ENCODE results near the gene INKA1. TPM values are rescaled to one million over a fixed set of nuclear protein-coding genes. Genes with fewer than 3 reads are reported as not detected.

The INKA1 gene
- total and polyA plus RNA-seq, 8 donors = 1.8 to 15.0 (median 3.9) TPM; not detected in 2

DNA sequence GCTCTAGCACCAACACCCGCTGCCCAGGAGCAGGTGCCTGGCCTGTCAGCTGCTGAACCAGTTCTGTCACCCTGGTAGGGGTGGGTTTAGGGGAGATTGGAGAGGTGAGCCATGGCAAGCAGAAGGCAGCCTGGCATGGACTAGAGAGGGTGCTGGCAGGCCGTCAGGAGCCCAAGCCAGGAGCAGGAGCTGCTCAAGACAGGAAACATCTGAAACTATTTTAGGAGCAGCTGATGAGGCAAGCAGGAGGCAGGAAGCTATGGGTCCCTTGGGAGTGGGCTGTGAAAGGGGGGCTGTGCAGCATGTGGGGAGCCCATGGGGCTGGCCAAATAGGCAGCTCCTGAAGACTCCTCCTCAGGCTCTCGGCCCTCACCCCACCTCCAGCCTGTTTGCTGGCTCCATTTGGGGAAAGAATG, 2.3 kb downstream of the INKA1 start:
- Histone ChIP-seq H3K9me3 (no peaks in the 10 kb centered on the region), H3K4me3 (peak overlapping the region in 2 of 4 donors; percentile 0 to 83), H3K27me3 (no peaks in the 10 kb centered on the region), H3K4me1 (peaks cover 40 to 66% (median 59%) of the 10 kb centered on the region in 4 donors), H3K36me3 (peaks cover 7 to 31% (median 21%) of the 10 kb centered on the region in 4 donors), H3K27ac (peak overlapping the region; percentile 69 to 94 (median 88))
- 28 to 55% (median 33%) methylated on average over 2 to 3 of the region's 3 CpGs for WGBS, 5 donors
- TF ChIP-seq, protein P1, sequence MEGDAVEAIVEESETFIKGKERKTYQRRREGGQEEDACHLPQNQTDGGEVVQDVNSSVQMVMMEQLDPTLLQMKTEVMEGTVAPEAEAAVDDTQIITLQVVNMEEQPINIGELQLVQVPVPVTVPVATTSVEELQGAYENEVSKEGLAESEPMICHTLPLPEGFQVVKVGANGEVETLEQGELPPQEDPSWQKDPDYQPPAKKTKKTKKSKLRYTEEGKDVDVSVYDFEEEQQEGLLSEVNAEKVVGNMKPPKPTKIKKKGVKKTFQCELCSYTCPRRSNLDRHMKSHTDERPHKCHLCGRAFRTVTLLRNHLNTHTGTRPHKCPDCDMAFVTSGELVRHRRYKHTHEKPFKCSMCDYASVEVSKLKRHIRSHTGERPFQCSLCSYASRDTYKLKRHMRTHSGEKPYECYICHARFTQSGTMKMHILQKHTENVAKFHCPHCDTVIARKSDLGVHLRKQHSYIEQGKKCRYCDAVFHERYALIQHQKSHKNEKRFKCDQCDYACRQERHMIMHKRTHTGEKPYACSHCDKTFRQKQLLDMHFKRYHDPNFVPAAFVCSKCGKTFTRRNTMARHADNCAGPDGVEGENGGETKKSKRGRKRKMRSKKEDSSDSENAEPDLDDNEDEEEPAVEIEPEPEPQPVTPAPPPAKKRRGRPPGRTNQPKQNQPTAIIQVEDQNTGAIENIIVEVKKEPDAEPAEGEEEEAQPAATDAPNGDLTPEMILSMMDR (IDR thresholded peaks at IDR 0.05) = no peak
- peak in 2 of 3 donors; percentile 37 to 45 for TF ChIP-seq POLR2AphosphoS5 (IDR thresholded peaks at IDR 0.05)
- no peak for TF ChIP-seq EP300 (IDR thresholded peaks at IDR 0.05)
- no peak for TF ChIP-seq POLR2A (IDR thresholded peaks at IDR 0.05)
- intact Hi-C loops (cut with DNase I; ENCODE audit: low total_unique reads) = no loop called here
- DNase-seq = peak; percentile 83 to 92

DNA sequence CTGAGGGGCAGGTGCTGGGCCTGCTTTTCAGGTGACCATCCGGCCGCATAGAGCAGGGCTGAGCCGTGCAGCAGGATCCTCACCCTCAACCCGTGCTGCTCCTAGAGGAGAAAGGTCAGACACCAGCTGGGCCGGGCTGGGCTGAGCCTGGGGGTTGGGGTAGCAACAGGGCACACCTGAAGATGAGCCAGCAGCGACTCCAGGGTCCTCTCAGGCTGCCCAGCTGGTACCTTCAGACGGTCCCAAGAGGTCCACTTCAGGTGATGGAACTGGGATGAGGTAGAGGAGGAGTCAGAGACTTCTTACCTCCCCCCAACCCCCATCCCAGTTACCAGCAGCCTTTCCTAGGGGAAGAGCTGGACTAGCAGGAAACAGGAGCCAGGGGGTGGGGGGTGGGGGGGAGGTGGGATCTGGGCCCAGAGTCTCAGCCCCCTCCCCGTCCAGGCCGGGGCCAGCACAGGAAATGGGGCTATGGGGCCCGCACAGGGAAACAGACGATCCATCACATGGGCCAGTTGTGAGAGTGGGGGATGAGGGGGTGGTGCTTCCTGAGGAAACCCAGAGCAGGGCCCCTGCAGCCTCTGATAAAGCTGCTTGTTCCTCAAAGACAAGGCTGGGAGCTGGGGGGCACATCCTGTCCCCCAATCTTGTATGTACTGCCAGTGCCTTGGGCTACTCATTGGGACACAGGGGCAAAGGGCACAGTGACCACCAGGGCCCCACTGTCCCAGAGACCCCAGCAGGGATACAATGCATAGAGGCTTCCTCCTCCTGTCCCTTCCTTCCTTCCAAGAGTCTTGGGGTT, 3.0 kb downstream of the INKA1 start:
- TF ChIP-seq, protein P1 (IDR thresholded peaks at IDR 0.05) = no peak
- TF ChIP-seq EP300 (IDR thresholded peaks at IDR 0.05) = no peak
- peak overlapping the region; percentile 69 to 94 (median 88) for H3K27ac ChIP-seq
- H3K4me1 ChIP-seq = peaks cover 40 to 67% (median 59%) of the 10 kb centered on the region in 4 donors
- intact Hi-C loops (cut with DNase I; ENCODE audit: low total_unique reads) = no loop called here
- peak overlapping the region in 2 of 4 donors; percentile 0 to 83 for H3K4me3 ChIP-seq
- no peaks in the 10 kb centered on the region for H3K27me3 ChIP-seq
- peak in 1 of 2 donors; percentile 93 for DNase-seq
- H3K9me3 ChIP-seq = no peaks in the 10 kb centered on the region
- H3K36me3 ChIP-seq = peaks cover 7 to 38% (median 28%) of the 10 kb centered on the region in 4 donors
- 42 to 60% (median 53%) methylated on average over 9 to 11 of the region's 11 CpGs for WGBS, 5 donors

DNA sequence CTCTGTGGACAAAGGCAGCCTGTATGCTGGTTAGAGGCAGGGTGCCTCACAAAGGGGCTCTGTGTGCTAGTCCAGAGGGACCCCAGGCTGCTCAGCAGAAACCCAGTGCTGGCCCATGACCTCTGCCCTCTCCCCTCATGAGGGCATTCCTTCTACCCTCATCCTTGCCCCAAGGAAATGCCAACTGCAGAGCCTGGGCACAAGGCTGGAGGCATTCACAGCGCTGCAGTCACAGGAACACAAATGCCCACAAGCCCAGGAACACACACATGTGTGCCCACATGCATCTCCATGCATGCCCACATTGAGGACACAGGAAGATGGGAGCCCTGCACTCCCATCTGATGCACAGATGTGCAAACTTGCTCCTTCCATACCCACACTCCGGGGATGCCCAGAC, 3.8 kb downstream of the INKA1 start:
- Histone ChIP-seq H3K27ac (peak overlapping the region in 4 of 5 donors; percentile 74 to 94 (median 89)), H3K36me3 (peaks cover 7 to 46% (median 36%) of the 10 kb centered on the region in 4 donors), H3K4me1 (peaks cover 40 to 71% (median 59%) of the 10 kb centered on the region in 4 donors), H3K27me3 (no peaks in the 10 kb centered on the region), H3K9me3 (no peaks in the 10 kb centered on the region), H3K4me3 (no peak overlapping the region)
- WGBS, 5 donors = 71 to 85% (median 80%) methylated on average over 1 to 2 of the region's 2 CpGs
- DNase-seq = no peak
- intact Hi-C loops (cut with DNase I; ENCODE audit: low total_unique reads) = no loop called here
- no peak for TF ChIP-seq EP300 (IDR thresholded peaks at IDR 0.05)

DNA sequence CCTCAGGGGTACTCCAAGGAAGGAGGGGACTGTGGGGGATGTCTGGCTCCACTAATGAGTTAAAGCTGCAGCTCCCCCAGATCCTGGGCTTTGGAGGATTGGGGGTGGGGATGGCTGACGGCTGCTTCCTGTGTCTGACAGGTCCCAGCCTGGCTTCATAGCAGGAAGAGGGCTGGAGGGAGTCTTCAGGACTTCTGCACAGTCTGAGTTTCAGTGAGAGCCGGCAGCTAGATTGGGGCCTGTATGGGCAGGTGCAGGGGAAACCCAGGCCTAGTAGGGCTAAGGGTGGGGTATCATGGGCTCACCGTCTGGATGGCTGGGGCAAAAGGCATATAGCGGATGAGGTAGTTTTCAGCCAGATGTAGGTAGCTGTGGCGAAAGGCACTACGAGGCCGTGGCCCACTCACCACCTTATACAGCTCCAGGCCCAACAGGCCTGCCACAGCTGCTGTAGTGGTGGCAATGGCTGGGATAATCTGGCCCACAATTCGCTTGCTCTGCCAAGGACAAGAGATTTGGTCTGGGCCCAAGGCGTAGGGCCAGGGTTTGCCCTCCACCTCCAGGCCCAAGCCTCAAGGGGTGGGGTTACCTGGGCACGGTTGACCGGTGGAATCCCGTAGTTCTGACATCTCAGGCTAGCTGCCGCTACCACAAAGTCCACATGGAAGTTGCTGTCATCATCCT, 4.5 kb downstream of the INKA1 start:
- TF ChIP-seq EP300 (IDR thresholded peaks at IDR 0.05) = no peak
- TF ChIP-seq, protein P1 (IDR thresholded peaks at IDR 0.05) = no peak
- H3K36me3 ChIP-seq = peaks cover 7 to 50% (median 43%) of the 10 kb centered on the region in 4 donors
- H3K4me1 ChIP-seq = peaks cover 43 to 71% (median 57%) of the 10 kb centered on the region in 4 donors
- no peaks in the 10 kb centered on the region for H3K9me3 ChIP-seq
- intact Hi-C loops (cut with DNase I; ENCODE audit: low total_unique reads) = no loop called here
- no peak overlapping the region for H3K4me3 ChIP-seq
- H3K27me3 ChIP-seq = no peaks in the 10 kb centered on the region
- peak overlapping the region in 4 of 5 donors; percentile 30 to 90 (median 81) for H3K27ac ChIP-seq
- 71 to 81% (median 76%) methylated on average over 10 to 13 of the region's 13 CpGs for WGBS, 5 donors
- peak in 1 of 2 donors; percentile 74 for DNase-seq

Data from stomach (tissue), 9 donors.